GM12878 (cell line): ENCODE data around the gene GCK. TPM values are rescaled to one million over a fixed set of nuclear protein-coding genes. Genes with fewer than 3 reads are reported as not detected.

Experiments used
- ATAC-seq: fragments of 200-7000 bp; cut with Tn5 transposase; 3 replicates; pipeline ENCODE4 v1.9.1; 2020; ENCODE audit warnings: mild to moderate bottlenecking, moderate library complexity
- BruUV-seq: library from RNA; stranded (reverse); fragments of 400-500 nt; replicated peaks from 2 replicates; lab custom pipeline; 2021; lab: Mats Ljungman, UMichigan
- CTCF ChIA-PET: fragments of 300-600 bp; sonication (Branson Sonifier 250); formaldehyde crosslinking; extraction: SDS; loops from one replicate; lab custom pipeline; 2021; ENCODE audit warnings: inconsistent platforms; lab: Yijun Ruan, JAX
- POLR2A ChIA-PET: fragments of 350-600 bp; formaldehyde crosslinking; extraction: SDS; loops from one replicate; lab custom pipeline; 2021; ENCODE audit warnings: inconsistent platforms; lab: Charles Lee
- RAD21 ChIA-PET: fragments of 300-600 bp; sonication (Branson Sonifier 250); formaldehyde crosslinking; loops from one replicate; lab custom pipeline; 2023; ENCODE audit warnings: antibody characterized with exemption; ENCODE audit not compliant: unreplicated experiment; lab: Charles Lee
- SMC1A ChIA-PET: fragments of 300-600 bp; sonication (Branson Sonifier 250); formaldehyde crosslinking; loops from one replicate; lab custom pipeline; 2023; ENCODE audit not compliant: unreplicated experiment, uncharacterized antibody; lab: Charles Lee
- DNase-seq: peaks from one replicate; pipeline ENCODE4 v3.0.0-alpha.2; 2011; ENCODE audit warnings: low read depth, low spot score
- FAIRE-seq: peaks from 3 replicates; lab custom pipeline; 2011; peaks lifted over from hg19 to GRCh38; lab: Jason Lieb, UNC
- H2AFZ ChIP-seq: 2 replicates; pipeline ENCODE4 v1.6.0; 2011; ENCODE audit warnings: low read depth, low read length, control low read depth; ENCODE audit not compliant: control insufficient read depth
- H3K27ac ChIP-seq: 2 replicates; pipeline ENCODE4 v1.5.1; 2011; ENCODE audit warnings: control low read depth; ENCODE audit not compliant: control insufficient read depth, insufficient read depth
- H3K27me3 ChIP-seq, 2 experiments: replicated peaks in 1 of 2; 2 replicates each; pipeline versions ENCODE4 v1.6.0 to v1.6.1; 2011; ENCODE audit warnings: low read length in 1 of 2; ENCODE audit not compliant: control insufficient read depth in 2 of 2, insufficient read depth in 2 of 2
- H3K36me3 ChIP-seq, 2 experiments: 2 replicates each; pipeline ENCODE4 v1.5.1; 2011; ENCODE audit warnings: low read length in 1 of 2; ENCODE audit not compliant: control insufficient read depth in 2 of 2, insufficient read depth in 2 of 2
- H3K4me1 ChIP-seq: 2 replicates; pipeline ENCODE4 v1.6.1; 2011; ENCODE audit warnings: mild to moderate bottlenecking, low read length, moderate library complexity, mixed read lengths; ENCODE audit not compliant: control insufficient read depth, insufficient read depth
- H3K4me2 ChIP-seq: 2 replicates; pipeline ENCODE4 v1.6.0; 2011; ENCODE audit warnings: control low read depth; ENCODE audit not compliant: control insufficient read depth, insufficient read depth
- H3K4me3 ChIP-seq: fragments of 200-600 bp; sonication (generic); 2 replicates; pipeline ENCODE4 v1.5.1; 2016
- H3K79me2 ChIP-seq: 2 replicates; pipeline ENCODE4 v1.6.0; 2011; ENCODE audit warnings: low read length; ENCODE audit not compliant: control insufficient read depth, insufficient read depth
- H3K9ac ChIP-seq: 2 replicates; pipeline ENCODE4 v1.8.0; 2011; ENCODE audit warnings: low read length, control low read depth, mixed read lengths; ENCODE audit not compliant: control insufficient read depth, insufficient read depth
- H3K9me3 ChIP-seq: replicated peaks from 3 replicates; pipeline ENCODE4 v1.5.1; 2011; ENCODE audit warnings: mild to moderate bottlenecking, low read length; ENCODE audit not compliant: control insufficient read depth, insufficient read depth
- H4K20me1 ChIP-seq: 2 replicates; pipeline ENCODE4 v1.6.0; 2011; ENCODE audit not compliant: control insufficient read depth, insufficient read depth
- ETV6 ChIP-seq, 2 experiments: fragments of 450-650 bp in 1 of 2; IDR thresholded peaks in 1 of 2; conservative IDR thresholded peaks in 1 of 2; 2 replicates each; pipeline ENCODE4 v1.6.1; 2014; ENCODE audit warnings: antibody characterized with exemption in 1 of 2, borderline replicate concordance in 1 of 2, low read depth in 1 of 2, mild to moderate bottlenecking in 1 of 2, moderate library complexity in 1 of 2
- HDAC6 ChIP-seq: fragments of 200-600 bp; sonication (generic); IDR thresholded peaks from one replicate; pipeline ENCODE4 v1.8.0; 2017; ENCODE audit warnings: antibody characterized with exemption; ENCODE audit not compliant: unreplicated experiment
- IRF4 ChIP-seq: IDR thresholded peaks from 2 replicates; pipeline ENCODE4 v1.6.1; 2011; ENCODE audit warnings: low read depth, low read length
- MYC ChIP-seq: IDR thresholded peaks from 2 replicates; pipeline ENCODE4 v1.6.1; 2011; ENCODE audit warnings: mild to moderate bottlenecking, low read length, moderate library complexity, inconsistent platforms; ENCODE audit not compliant: insufficient read depth, insufficient replicate concordance, insufficient read length, severe bottlenecking
- NFIC ChIP-seq: IDR thresholded peaks from 2 replicates; pipeline ENCODE4 v1.6.1; 2012; ENCODE audit warnings: low read depth, mild to moderate bottlenecking, inconsistent platforms, low read length, moderate library complexity
- NFYB ChIP-seq: IDR thresholded peaks from 2 replicates; pipeline ENCODE4 v1.6.1; 2011; ENCODE audit warnings: low read depth, mild to moderate bottlenecking, low read length, improper control_type of control experiment, moderate library complexity; ENCODE audit not compliant: insufficient read depth
- NRF1 ChIP-seq: conservative IDR thresholded peaks from 2 replicates; pipeline ENCODE4 v1.6.1; 2011; ENCODE audit warnings: mild to moderate bottlenecking, low read depth, low read length, improper control_type of control experiment
- RB1 ChIP-seq: fragments of 450-650 bp; formaldehyde crosslinking; IDR thresholded peaks from 2 replicates; pipeline ENCODE4 v1.6.1; 2017; ENCODE audit warnings: mild to moderate bottlenecking, borderline replicate concordance
- SIX5 ChIP-seq: IDR thresholded peaks from 2 replicates; pipeline ENCODE4 v1.6.1; 2011; ENCODE audit warnings: mild to moderate bottlenecking, low read depth, low read length, moderate library complexity; ENCODE audit not compliant: severe bottlenecking
- SMAD5 ChIP-seq: IDR thresholded peaks from 2 replicates; pipeline ENCODE4 v1.6.1; 2016; ENCODE audit warnings: antibody characterized with exemption, low read depth
- ZBED1 ChIP-seq: IDR thresholded peaks from 2 replicates; pipeline ENCODE4 v1.6.1; 2016; ENCODE audit warnings: borderline replicate concordance
- ZNF207 ChIP-seq: fragments of 450-650 bp; IDR thresholded peaks from 2 replicates; pipeline ENCODE4 v1.6.1; 2014; ENCODE audit warnings: antibody characterized with exemption, mild to moderate bottlenecking, borderline replicate concordance
- ZNF274 ChIP-seq: IDR thresholded peaks from one replicate; pipeline ENCODE4 v1.8.0; 2011; ENCODE audit not compliant: insufficient read length, insufficient read depth
- WGBS: methylation state at CpG from one replicate; pipeline ENCODE4 v1.1.6; 2016; ENCODE audit warnings: low lambda C conversion rate; ENCODE audit not compliant: insufficient replicate concordance, insufficient coverage; ENCODE audit errors: missing lambda C conversion rate; 5-methylcytosine and 5-hydroxymethylcytosine counted together
- in situ Hi-C: fragments of 300-500 bp; cut with MboI; formaldehyde crosslinking; loops from 9 replicates; pipeline ENCODE4 v1.14.3; 2018; ENCODE audit warnings: mixed read lengths
- intact Hi-C: fragments of 100-400 bp; cut with micrococcal nuclease; formaldehyde crosslinking; loops from one replicate; pipeline ENCODE4 v1.14.2; 2022; ENCODE audit not compliant: unreplicated experiment
- polyA plus RNA-seq, 11 experiments: library from polyadenylated mRNA; depleted of rRNA in 4 of 11; unstranded in 6 of 11; stranded (reverse) in 5 of 11; fragments of >200 nt; fragmentation: Nextera tagmentation in 4 of 11; fragmentation: Illumina TruSeq in 1 of 11; extraction: Ambion mirVana in 4 of 11; extraction: Trizol in 1 of 11; gene quantifications; 1 replicate in 1 of 11; 2 replicates in 10 of 11; pipeline versions ENCODE4 v1.2.1 to v1.2.3, GENCODE V29; 2011 to 2016; ENCODE audit warnings: inconsistent platforms in 2 of 11, missing spikeins in 2 of 11, low read depth in 1 of 11
- total RNA-seq, 4 experiments: library from RNA; depleted of rRNA in 3 of 4; stranded (reverse); fragments of >200 nt in 3 of 4; fragmentation: Illumina TruSeq in 1 of 4; extraction: Trizol in 1 of 4; gene quantifications; 2 replicates each; pipeline versions ENCODE4 v1.2.1 to v1.2.3, GENCODE V29; 2013 to 2021
- TF ChIP-seq, protein P1 (sequence below): IDR thresholded peaks from 2 replicates; pipeline ENCODE4 v1.6.1; 2012; ENCODE audit warnings: improper control_type of control experiment, low read depth, low read length; ENCODE audit not compliant: insufficient replicate concordance
- TF ChIP-seq, protein P2 (sequence below): fragments of 450-650 bp; IDR thresholded peaks from 2 replicates; pipeline ENCODE4 v1.6.1; 2018; ENCODE audit warnings: borderline replicate concordance, mild to moderate bottlenecking; ENCODE audit not compliant: partially characterized antibody

The GCK gene
- total and polyA plus RNA-seq, 10 of the 15 experiments (the other 5 are each of a cell fraction or from before 2014, with no cell fraction given), result 0.06 to 0.16 TPM; not detected in 8

DNA sequence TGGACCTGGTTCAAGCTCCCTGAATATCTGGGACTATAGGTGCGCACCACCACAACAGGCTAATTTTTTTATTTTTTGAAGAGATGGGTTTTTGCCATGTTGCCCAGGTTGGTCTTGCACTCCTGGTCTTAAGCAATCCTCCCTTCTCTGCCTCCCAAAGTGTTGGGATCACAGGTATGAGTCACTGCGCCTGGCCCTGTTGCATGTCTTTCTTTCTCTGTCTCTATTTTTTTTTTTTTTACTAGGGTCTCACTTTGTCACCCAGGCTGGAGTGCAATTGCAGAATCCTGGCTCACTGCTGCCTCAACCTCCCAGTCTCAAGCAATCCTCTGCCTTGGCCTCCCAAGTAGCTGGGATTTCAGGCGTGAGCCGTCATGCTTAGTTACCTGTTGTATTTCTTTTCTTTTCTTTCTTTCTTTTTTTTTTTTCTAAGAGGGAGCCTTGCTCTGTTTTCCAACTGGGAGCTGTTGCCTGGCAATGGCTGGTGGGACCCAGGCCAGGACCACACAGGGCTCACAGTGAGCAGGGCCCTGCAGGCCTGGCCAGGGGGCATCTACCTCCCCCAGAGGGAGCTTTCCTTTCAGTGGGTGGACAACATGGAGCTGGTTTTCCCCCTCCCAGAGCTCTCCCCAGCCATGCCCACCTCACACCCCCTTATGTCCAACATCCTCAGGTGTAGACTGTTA lies 54.2 kb downstream of the GCK start:
- no peak overlapping the region for H3K4me2 ChIP-seq
- ChIA-PET SMC1A (no interaction called here), RAD21 (no interaction called here), CTCF (no interaction called here), POLR2A (no interaction called here)
- FAIRE-seq (no peak), ATAC-seq (no peak), DNase-seq (no peak)
- H3K9ac ChIP-seq, result no peak overlapping the region
- H4K20me1 ChIP-seq, result no peaks in the 10 kb centered on the region
- no peaks in the 10 kb centered on the region for H3K79me2 ChIP-seq
- no peaks in the 10 kb centered on the region for H3K9me3 ChIP-seq
- in situ Hi-C loops (no loop called here), intact Hi-C loops (no loop called here)
- no peak for TF ChIP-seq NFYB
- no peak for TF ChIP-seq HDAC6
- no peak for TF ChIP-seq ZNF274
- TF ChIP-seq ZBED1, result no peak
- no peak for TF ChIP-seq SMAD5
- TF ChIP-seq, protein P1, sequence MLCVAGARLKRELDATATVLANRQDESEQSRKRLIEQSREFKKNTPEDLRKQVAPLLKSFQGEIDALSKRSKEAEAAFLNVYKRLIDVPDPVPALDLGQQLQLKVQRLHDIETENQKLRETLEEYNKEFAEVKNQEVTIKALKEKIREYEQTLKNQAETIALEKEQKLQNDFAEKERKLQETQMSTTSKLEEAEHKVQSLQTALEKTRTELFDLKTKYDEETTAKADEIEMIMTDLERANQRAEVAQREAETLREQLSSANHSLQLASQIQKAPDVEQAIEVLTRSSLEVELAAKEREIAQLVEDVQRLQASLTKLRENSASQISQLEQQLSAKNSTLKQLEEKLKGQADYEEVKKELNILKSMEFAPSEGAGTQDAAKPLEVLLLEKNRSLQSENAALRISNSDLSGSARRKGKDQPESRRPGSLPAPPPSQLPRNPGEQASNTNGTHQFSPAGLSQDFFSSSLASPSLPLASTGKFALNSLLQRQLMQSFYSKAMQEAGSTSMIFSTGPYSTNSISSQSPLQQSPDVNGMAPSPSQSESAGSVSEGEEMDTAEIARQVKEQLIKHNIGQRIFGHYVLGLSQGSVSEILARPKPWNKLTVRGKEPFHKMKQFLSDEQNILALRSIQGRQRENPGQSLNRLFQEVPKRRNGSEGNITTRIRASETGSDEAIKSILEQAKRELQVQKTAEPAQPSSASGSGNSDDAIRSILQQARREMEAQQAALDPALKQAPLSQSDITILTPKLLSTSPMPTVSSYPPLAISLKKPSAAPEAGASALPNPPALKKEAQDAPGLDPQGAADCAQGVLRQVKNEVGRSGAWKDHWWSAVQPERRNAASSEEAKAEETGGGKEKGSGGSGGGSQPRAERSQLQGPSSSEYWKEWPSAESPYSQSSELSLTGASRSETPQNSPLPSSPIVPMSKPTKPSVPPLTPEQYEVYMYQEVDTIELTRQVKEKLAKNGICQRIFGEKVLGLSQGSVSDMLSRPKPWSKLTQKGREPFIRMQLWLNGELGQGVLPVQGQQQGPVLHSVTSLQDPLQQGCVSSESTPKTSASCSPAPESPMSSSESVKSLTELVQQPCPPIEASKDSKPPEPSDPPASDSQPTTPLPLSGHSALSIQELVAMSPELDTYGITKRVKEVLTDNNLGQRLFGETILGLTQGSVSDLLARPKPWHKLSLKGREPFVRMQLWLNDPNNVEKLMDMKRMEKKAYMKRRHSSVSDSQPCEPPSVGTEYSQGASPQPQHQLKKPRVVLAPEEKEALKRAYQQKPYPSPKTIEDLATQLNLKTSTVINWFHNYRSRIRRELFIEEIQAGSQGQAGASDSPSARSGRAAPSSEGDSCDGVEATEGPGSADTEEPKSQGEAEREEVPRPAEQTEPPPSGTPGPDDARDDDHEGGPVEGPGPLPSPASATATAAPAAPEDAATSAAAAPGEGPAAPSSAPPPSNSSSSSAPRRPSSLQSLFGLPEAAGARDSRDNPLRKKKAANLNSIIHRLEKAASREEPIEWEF, result no peak
- no peak for TF ChIP-seq SIX5
- TF ChIP-seq RB1, result no peak
- TF ChIP-seq, protein P2, sequence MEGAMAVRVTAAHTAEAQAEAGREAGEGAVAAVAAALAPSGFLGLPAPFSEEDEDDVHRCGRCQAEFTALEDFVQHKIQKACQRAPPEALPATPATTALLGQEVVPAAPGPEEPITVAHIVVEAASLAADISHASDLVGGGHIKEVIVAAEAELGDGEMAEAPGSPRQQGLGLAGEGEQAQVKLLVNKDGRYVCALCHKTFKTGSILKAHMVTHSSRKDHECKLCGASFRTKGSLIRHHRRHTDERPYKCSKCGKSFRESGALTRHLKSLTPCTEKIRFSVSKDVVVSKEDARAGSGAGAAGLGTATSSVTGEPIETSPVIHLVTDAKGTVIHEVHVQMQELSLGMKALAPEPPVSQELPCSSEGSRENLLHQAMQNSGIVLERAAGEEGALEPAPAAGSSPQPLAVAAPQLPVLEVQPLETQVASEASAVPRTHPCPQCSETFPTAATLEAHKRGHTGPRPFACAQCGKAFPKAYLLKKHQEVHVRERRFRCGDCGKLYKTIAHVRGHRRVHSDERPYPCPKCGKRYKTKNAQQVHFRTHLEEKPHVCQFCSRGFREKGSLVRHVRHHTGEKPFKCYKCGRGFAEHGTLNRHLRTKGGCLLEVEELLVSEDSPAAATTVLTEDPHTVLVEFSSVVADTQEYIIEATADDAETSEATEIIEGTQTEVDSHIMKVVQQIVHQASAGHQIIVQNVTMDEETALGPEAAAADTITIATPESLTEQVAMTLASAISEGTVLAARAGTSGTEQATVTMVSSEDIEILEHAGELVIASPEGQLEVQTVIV, result no peak
- no peak for TF ChIP-seq ETV6 (conservative IDR thresholded peaks at IDR 0.05 in 1 of 2, IDR thresholded peaks at IDR 0.05 in 1 of 2; ENCODE audit: borderline replicate concordance in 1 of 2, low read depth in 1 of 2)
- no peak for TF ChIP-seq NFIC
- TF ChIP-seq MYC, result no peak
- no peak for TF ChIP-seq IRF4
- no peak for TF ChIP-seq ZNF207
- TF ChIP-seq NRF1, result no peak
- H3K4me3 ChIP-seq, result no peak overlapping the region
- H3K36me3 ChIP-seq, result no peaks in the 10 kb centered on the region
- H3K4me1 ChIP-seq, result no peaks in the 10 kb centered on the region
- WGBS, result 51% methylated on average over 4 of the region's 4 CpGs
- H2AFZ ChIP-seq, result no peak overlapping the region
- no peak overlapping the region for H3K27ac ChIP-seq
- no TSS peak for BruUV-seq
- no peaks in the 10 kb centered on the region; a peak in 1 of 4 replicates for H3K27me3 ChIP-seq
